GM12873 (cell line): ENCODE results near the gene AGBL4.

Experiments
- TF ChIP-seq, protein P1 (sequence below): IDR thresholded peaks from 2 replicates; pipeline ENCODE4 v1.5.1; 2012; ENCODE audit warnings: low read depth, mild to moderate bottlenecking, moderate library complexity, low read length, control low read depth; ENCODE audit not compliant: insufficient read depth; ENCODE audit errors: missing control alignments

Gene AGBL4

DNA sequence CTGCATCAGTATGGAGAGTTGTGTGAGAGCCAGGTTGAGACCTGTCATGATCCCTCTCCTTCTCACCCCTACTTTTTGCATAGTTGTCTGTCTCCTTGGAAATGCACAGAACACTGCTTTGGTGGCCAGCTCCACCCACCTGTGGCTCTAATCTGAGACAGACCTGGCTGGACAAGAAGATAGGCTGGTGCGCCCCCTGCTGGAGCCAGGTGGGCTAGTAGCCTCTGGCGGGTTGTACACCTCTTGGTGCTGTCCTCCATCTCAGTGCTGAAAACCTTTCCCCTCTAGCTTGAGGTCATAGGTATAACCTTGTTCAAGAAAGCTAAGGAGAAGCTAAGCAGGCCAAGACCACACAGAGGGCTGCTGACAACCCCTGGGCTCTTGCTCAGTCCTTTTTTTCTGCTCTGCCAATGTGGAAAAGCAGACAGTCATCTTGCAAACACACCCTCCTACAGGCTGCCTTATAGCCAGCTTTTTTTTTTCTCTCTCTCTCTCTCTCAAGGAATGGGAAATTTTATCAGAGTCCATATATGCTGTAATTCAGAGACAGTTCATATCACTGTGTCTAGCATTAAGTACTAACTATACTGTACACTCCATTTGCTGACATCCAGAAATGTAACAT is 1492.9 kb downstream of the AGBL4 start:
- TF ChIP-seq, protein P1, sequence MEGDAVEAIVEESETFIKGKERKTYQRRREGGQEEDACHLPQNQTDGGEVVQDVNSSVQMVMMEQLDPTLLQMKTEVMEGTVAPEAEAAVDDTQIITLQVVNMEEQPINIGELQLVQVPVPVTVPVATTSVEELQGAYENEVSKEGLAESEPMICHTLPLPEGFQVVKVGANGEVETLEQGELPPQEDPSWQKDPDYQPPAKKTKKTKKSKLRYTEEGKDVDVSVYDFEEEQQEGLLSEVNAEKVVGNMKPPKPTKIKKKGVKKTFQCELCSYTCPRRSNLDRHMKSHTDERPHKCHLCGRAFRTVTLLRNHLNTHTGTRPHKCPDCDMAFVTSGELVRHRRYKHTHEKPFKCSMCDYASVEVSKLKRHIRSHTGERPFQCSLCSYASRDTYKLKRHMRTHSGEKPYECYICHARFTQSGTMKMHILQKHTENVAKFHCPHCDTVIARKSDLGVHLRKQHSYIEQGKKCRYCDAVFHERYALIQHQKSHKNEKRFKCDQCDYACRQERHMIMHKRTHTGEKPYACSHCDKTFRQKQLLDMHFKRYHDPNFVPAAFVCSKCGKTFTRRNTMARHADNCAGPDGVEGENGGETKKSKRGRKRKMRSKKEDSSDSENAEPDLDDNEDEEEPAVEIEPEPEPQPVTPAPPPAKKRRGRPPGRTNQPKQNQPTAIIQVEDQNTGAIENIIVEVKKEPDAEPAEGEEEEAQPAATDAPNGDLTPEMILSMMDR: peak; percentile 92

GRCh38 chr1:48527051-48527450 is 1496.7 kb downstream of the AGBL4 start:
- TF ChIP-seq, protein P1: no peak

- TF ChIP-seq, protein P1: no peak
These were observed 1497.6 kb downstream of the AGBL4 start for GRCh38 chr1:48526008-48526710.

DNA sequence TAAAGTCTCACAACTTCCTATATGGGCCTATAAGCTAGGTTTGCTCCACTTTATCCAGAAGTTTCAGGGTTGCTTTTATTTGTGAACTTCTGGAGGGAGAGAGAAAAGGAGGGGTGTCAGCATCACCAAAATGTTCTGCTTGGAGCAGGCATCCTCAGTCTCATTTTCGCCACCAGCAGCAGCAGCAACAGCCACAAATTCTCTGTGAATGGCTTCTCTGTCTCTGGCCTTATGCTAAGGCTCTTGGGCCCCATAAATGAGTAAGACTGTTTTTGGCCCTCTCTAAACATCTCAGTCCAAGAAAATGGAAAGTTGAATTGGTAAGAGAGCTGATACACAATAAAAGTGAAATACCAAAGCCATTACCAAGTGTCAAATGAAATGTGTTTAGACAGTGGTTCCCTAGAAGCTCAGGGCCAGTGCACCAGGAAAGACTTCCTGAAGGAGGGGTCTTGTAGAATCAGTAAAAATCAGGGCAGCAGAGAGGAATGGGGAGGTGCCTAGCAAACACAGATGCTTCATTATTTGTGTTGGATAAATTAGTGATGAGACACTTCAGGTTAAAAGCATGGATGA is 1498.8 kb downstream of the AGBL4 start:
- TF ChIP-seq, protein P1: no peak

DNA sequence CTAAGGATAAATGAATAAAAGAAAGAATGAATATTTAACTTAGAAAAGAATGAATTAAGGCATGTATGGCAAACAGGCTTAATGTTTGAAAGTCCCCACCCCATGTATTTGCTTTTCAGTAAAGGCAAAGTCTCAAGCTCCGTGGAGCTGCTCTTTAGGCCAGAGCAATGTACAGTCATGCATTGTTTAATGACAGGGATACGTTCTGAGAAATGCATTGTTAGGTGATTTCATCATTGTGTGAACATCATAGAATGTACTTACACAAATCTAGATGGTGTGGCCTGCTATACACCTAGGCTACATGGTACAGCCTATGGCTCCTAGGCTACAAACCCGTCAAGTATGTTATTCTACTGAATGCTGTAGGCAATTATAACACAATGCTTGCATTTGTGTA is 1500.2 kb downstream of the AGBL4 start:
- TF ChIP-seq, protein P1: no peak

- TF ChIP-seq, protein P1: no peak
These were observed 1516.9 kb downstream of the AGBL4 start for GRCh38 chr1:48506870-48507269.
